ENCODE results near the gene STK10.
A peak's percentile ranks its signal among the peaks of the same experiment; 100 is the strongest.

Gene STK10

DNA sequence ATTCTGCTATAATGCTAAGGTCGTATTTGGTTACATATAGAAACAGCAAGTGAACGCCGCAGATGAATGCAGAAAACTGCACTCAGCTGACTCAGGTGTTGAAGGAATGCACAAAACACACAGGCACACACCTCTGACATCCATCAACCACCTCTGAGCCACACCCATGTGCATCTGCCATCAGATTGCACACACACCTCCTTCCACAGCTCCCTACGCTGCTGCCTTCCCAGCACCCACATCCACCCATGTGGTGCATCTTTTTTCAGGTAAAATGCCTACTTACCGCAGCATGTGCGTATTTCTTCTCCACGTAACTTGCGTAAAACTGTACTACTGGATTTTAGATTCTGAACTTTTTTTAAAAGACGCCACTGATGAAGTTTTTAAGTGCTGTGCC lies 7.1 kb downstream of the STK10 start:
- H3K4me3 Mint-ChIP-seq, result peak overlapping the region; percentile 18
- H3K4me1 Mint-ChIP-seq, result peaks cover 53% of the 10 kb centered on the region
- DNase-seq (ENCODE audit: low spot score in 2 of 2) (no peak), ATAC-seq (ENCODE audit: low read depth) (no peak)
- no peaks in the 10 kb centered on the region for H3K27me3 Mint-ChIP-seq
- peak overlapping the region; percentile 95 for H3K27ac Mint-ChIP-seq
- peaks cover 13% of the 10 kb centered on the region for H3K36me3 Mint-ChIP-seq
- H3K9me3 Mint-ChIP-seq, result no peaks in the 10 kb centered on the region

DNA sequence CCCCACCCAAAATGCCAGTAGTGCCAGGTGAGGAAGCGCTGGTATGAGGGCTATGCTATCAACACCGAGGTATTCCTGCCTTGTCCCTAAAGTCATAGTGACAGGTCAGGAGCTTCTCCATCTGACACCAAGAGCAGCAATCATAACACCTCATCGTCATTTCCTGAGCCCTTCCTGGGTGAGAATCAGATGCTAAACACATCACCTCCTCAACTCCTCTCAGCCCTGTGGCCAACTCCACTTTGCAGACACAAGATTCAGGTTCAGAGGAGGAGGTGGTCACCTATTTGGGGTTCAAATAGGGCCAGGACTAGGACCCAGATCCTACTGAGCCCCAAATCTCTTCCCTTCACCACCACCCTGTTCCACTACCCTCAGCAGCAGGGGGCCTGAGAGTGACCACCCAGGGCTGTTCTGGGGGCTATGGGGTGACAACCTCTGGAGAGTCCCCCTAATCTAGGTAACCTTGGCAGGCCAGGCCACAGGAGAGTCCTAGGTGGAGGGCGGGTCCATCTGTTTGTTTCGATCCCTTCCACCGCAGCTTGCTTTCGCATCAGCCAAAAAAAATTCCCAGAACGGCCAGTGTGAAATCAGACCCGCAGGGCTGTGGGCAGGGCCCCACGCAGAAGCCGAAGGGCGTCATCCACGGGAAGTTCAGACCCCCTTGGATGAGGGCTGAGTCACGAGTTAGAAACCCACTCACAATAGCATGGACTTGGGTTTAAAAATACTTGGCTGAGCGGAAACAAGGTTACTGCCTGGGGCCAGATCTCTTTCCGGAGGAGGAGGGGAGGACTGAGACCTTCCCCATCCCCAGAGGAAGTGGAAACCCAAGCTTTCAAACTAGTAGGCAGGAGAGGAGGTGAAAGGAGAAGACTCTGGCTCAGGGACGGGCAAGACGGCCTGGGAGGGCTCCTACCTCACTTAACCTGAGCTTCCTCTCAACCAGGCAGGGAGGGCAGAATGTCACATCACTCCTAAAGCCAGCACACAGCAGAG lies 8.7 kb downstream of the STK10 start:
- H3K4me1 Mint-ChIP-seq, result peaks cover 56% of the 10 kb centered on the region
- H3K27me3 Mint-ChIP-seq, result no peaks in the 10 kb centered on the region
- peak; percentile 37 for ATAC-seq (ENCODE audit: low read depth)
- H3K9me3 Mint-ChIP-seq, result no peaks in the 10 kb centered on the region
- DNase-seq (ENCODE audit: low spot score in 2 of 2), result peak; percentile 28 to 29
- H3K4me3 Mint-ChIP-seq, result peak overlapping the region; percentile 85
- H3K27ac Mint-ChIP-seq, result peak overlapping the region; percentile 95
- peaks cover 11% of the 10 kb centered on the region for H3K36me3 Mint-ChIP-seq

DNA sequence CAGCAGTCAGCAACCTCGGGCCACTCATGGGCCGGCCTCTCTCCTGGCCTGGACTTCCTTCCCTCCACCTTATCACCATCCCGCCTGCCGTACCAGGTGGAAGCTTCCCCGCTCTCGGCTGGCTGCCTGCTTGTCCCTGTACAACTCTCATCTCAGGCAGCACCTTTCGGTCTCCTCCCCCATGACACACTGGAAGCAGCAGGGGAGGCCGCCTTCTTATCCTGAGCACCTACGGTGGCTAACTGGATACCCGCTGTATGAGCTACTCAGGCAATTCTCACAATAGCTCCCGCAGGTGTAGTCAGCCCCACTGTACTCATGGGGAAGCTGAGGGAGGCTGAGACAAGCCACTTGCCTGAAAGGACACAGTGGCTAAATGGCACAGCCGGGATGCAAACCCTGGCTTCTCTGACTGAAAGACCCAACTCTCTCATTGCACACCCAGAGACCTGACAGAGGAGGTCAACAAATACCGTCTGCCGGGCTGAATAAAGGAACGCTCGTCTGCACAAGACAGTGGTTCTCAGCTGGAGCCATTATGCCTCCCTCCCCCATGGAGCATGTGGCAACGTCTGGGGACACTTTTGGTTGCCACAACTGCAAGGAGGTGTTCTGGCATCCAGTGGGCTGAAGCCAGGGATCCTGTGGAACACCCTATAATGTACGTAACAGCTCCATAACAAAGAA lies 9.6 kb downstream of the STK10 start:
- H3K4me3 Mint-ChIP-seq, result peak overlapping the region; percentile 85
- peak overlapping the region; percentile 95 for H3K27ac Mint-ChIP-seq
- H3K36me3 Mint-ChIP-seq, result peaks cover 11% of the 10 kb centered on the region
- no peak for DNase-seq (ENCODE audit: low spot score in 2 of 2)
- H3K4me1 Mint-ChIP-seq, result peaks cover 61% of the 10 kb centered on the region
- no peaks in the 10 kb centered on the region for H3K9me3 Mint-ChIP-seq
- ATAC-seq (ENCODE audit: low read depth), result no peak
- no peaks in the 10 kb centered on the region for H3K27me3 Mint-ChIP-seq

DNA sequence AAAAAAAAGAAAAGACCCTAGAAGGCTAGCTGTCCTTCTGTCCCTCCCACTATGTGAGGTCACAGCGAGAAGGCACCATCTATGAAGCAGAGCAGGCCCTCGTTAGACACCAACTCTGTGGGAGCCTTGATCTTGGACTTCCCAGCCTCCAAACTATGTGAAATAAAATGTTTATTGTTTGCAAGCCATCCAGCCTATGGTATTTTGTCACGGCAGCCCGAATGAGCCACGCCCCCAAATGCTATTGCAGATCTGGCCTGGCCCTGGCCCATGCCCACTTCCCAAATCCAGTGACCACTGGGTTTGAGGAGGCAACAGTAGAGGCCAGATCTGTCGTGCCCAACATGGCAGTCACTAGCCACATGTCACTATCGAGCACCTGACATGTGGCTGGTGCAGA lies 10.8 kb downstream of the STK10 start:
- peaks cover 8% of the 10 kb centered on the region for H3K36me3 Mint-ChIP-seq
- no peaks in the 10 kb centered on the region for H3K9me3 Mint-ChIP-seq
- no peak for ATAC-seq (ENCODE audit: low read depth)
- H3K27me3 Mint-ChIP-seq, result no peaks in the 10 kb centered on the region
- peaks cover 65% of the 10 kb centered on the region for H3K4me1 Mint-ChIP-seq
- H3K27ac Mint-ChIP-seq, result peak overlapping the region; percentile 95
- no peak for DNase-seq (ENCODE audit: low spot score in 2 of 2)
- H3K4me3 Mint-ChIP-seq, result peak overlapping the region; percentile 11

DNA sequence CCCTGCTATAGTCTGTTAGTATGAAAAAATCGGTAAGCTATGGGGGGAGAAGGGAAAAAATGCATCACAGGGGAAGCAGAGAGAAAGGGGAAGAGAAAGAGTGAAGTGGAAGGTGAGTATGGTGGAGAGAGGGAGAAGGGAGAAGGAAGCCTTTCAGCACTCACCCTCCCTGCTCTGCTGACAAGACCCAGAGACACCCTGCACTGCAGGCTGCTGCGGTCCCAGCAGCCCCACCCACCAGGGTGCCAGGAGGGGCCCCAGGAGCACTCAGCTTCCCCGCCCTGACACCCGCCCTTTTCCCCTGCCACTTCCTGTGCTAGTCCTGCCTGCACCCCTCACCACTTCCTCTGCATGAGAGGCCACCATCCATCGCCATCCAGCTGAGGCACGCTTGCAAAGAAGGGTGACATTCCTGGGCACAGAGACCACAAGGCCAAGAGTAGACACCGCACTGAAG lies 12.7 kb downstream of the STK10 start:
- Mint-ChIP-seq H3K9me3 (no peaks in the 10 kb centered on the region), H3K4me1 (peaks cover 66% of the 10 kb centered on the region), H3K27me3 (no peaks in the 10 kb centered on the region), H3K36me3 (peaks cover 8% of the 10 kb centered on the region), H3K4me3 (peak overlapping the region; percentile 83), H3K27ac (peak overlapping the region; percentile 95)
- ATAC-seq (ENCODE audit: low read depth) (peak; percentile 75), DNase-seq (ENCODE audit: low spot score in 2 of 2) (peak; percentile 34 to 54)

DNA sequence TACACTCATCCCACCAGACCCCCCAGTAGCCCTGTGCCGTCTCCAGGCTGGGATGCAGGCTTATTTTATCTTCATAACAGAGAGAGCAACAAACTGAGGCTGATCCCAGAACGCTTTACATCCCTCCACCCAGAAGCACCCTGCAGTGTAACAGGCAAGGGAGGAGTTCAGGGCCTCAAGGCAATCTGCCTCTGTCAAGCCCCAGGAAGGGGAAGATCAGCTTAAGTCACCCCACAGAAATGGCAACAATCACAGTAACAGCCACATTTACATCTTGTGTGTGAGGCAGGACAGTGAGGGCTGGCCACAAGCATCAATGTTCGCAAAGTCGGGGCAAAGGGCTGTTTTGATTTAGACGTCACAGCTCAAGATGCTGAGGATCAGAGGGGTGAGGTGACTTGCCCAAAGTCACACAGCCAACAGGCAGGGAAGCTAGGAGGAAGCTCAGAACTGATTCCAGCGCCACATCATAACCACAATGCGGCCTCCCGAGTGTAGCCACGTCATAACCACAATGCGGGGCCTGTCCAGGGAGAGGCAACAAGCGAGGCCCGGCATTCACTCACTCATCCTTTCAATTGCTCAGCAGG lies 14.4 kb downstream of the STK10 start:
- Mint-ChIP-seq H3K9me3 (no peaks in the 10 kb centered on the region), H3K4me1 (peaks cover 64% of the 10 kb centered on the region), H3K4me3 (peak overlapping the region; percentile 83), H3K27me3 (no peaks in the 10 kb centered on the region), H3K36me3 (peaks cover 14% of the 10 kb centered on the region), H3K27ac (peak overlapping the region; percentile 95)
- no peak for ATAC-seq (ENCODE audit: low read depth)
- no peak for DNase-seq (ENCODE audit: low spot score in 2 of 2)

DNA sequence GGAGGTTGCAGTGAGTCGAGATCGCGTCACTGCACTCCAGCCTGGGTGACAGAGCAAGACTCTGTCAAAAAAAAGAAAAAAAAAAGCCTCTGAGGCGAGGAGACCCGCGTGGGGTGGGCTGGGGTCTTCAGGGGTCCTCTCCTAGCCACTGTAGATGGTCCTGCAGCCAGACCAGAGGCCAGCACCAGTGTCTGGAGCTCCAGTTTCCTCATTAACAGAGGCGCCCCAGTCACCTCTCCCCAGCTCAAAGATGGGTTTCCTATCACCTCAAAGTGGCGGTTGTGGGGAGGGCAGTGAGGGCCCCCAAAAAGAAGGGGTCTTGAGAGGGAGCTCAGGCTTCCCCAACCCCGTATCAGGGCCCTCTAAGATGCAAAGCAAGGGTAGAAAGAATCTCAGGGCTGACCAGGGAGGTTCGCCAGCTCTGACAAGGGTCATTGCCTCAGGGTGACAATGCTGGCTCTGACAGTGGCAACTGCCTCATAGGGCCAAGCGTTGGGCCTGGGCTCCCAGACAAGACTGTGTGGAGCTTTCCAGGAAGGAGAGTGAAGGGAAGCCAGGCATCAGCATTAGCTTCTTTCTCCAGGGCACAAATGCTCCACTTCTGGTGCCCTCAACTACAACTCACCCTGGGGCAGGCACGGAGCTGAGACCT lies 15.0 kb downstream of the STK10 start:
- peaks cover 10% of the 10 kb centered on the region for H3K36me3 Mint-ChIP-seq
- ATAC-seq (ENCODE audit: low read depth), result no peak
- H3K9me3 Mint-ChIP-seq, result no peaks in the 10 kb centered on the region
- peak overlapping the region; percentile 83 for H3K4me3 Mint-ChIP-seq
- H3K4me1 Mint-ChIP-seq, result peaks cover 60% of the 10 kb centered on the region
- DNase-seq (ENCODE audit: low spot score in 2 of 2), result no peak
- H3K27ac Mint-ChIP-seq, result peak overlapping the region; percentile 95
- no peaks in the 10 kb centered on the region for H3K27me3 Mint-ChIP-seq

DNA sequence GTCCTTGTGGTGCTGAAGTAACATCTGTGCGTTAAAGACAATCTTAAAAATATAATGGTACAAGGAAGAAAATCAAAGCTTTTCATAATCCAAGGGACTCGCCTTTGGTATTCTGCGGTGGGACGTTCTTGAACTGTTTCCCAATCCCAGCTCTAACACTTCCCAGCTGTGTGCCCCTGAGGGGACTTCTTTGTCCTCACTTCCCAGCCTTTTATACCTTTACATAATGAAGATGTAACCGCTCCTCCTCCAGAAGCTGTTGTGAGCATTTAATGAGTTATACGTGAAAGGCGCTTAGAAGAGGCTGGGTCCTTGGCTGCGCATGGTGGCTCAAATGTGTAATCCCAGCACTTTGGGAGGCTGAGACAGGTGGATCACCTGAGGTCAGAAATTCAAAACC lies 16.9 kb downstream of the STK10 start:
- no peak for ATAC-seq (ENCODE audit: low read depth)
- DNase-seq (ENCODE audit: low spot score in 2 of 2), result no peak
- H3K9me3 Mint-ChIP-seq, result no peaks in the 10 kb centered on the region
- H3K36me3 Mint-ChIP-seq, result peaks cover 7% of the 10 kb centered on the region
- no peak overlapping the region for H3K27ac Mint-ChIP-seq
- peaks cover 58% of the 10 kb centered on the region for H3K4me1 Mint-ChIP-seq
- H3K27me3 Mint-ChIP-seq, result no peaks in the 10 kb centered on the region
- H3K4me3 Mint-ChIP-seq, result no peak overlapping the region

DNA sequence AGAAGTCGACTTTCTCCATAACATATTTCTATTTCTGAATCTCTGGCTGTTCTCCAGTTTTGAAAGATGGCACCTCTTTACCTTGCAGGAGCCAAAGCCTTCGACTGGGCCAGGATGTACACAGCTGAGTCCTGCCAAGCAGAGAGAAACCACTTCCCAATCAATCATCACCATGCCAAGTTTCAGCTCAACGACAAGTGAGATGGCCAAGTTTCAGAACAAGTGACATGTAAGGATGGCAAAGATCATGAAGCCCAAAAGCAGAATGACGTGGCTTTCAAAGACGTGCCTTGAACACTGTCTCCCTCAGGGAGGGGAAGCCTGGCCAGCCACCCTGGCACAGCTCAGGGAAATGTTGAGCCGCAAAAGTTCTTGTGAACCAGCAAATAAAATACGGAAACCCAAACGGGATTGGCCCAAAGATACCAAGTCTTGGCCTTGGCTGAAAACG lies 17.7 kb downstream of the STK10 start:
- DNase-seq (ENCODE audit: low spot score in 2 of 2) (no peak), ATAC-seq (ENCODE audit: low read depth) (no peak)
- no peak overlapping the region for H3K4me3 Mint-ChIP-seq
- H3K27ac Mint-ChIP-seq, result peak overlapping the region; percentile 35
- H3K27me3 Mint-ChIP-seq, result no peaks in the 10 kb centered on the region
- peaks cover 7% of the 10 kb centered on the region for H3K36me3 Mint-ChIP-seq
- peaks cover 50% of the 10 kb centered on the region for H3K4me1 Mint-ChIP-seq
- H3K9me3 Mint-ChIP-seq, result no peaks in the 10 kb centered on the region

DNA sequence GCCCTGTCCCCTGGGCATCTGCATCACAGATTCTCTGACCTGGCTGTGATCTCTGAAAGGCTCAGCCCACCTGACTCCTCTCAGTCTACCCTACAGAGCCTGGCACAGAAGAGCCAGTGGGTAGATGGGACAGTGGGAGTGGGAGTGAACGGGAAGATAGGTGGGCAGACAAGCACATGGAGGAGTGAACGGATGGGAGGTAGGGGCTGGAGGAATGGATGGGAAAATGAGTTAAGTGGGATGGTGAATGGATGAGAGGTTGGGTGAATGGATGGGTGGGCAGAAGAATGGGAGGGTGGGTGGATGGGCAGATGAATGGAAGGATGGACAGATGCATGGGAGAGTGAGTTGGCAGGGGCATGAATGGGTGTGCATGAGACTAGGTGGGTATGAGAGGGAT lies 18.8 kb downstream of the STK10 start:
- Mint-ChIP-seq H3K27ac (peak overlapping the region; percentile 28), H3K9me3 (no peaks in the 10 kb centered on the region), H3K4me3 (no peak overlapping the region), H3K36me3 (peaks cover 7% of the 10 kb centered on the region), H3K27me3 (no peaks in the 10 kb centered on the region), H3K4me1 (peaks cover 42% of the 10 kb centered on the region)
- ATAC-seq (ENCODE audit: low read depth), result no peak
- no peak for DNase-seq (ENCODE audit: low spot score in 2 of 2)

DNA sequence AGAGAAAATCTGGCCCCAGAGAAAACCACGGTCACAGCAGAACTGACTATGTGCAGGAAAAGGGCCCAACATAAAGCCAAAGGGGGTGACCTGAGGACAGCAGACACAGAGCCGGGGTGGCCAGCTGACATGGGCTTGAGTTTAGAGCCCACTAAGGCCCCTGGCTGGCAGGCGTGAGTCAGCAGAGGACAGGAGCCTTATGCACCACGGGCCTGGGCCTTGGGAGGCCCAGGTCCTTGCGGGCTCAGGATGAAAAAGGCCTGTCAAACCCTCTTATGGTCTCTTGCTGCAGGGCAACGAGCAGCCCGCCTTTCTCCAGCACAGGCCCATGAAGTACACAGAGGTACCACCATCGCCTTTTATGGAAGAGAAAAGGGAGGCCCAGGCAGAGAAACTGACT lies 19.7 kb downstream of the STK10 start:
- peaks cover 37% of the 10 kb centered on the region for H3K4me1 Mint-ChIP-seq
- DNase-seq (ENCODE audit: low spot score in 2 of 2) (no peak), ATAC-seq (ENCODE audit: low read depth) (no peak)
- H3K27ac Mint-ChIP-seq, result peak overlapping the region; percentile 8
- no peaks in the 10 kb centered on the region for H3K27me3 Mint-ChIP-seq
- no peaks in the 10 kb centered on the region for H3K9me3 Mint-ChIP-seq
- H3K4me3 Mint-ChIP-seq, result no peak overlapping the region
- peaks cover 7% of the 10 kb centered on the region for H3K36me3 Mint-ChIP-seq

DNA sequence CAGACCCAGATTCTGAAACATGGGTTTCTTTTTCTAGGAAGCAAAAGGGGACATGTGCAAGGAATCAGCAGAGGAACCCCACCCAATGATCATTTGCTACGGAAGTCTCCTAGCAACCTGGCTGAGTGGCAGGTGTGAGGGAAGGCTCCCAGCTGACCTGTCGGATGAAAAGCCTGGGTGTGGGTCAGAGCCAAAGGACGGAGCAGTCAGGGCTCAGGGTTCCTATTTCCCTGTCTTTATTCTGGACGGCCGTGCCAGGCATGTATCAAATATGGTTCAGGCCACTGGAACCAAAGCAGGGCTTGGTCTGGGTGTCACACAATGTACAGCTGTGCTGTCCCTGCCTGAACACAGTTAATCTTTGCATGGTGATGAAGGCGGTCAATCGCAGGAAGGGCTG lies 20.1 kb downstream of the STK10 start:
- ATAC-seq (ENCODE audit: low read depth), result no peak
- H3K9me3 Mint-ChIP-seq, result no peaks in the 10 kb centered on the region
- no peak overlapping the region for H3K4me3 Mint-ChIP-seq
- DNase-seq (ENCODE audit: low spot score in 2 of 2), result no peak
- peaks cover 7% of the 10 kb centered on the region for H3K36me3 Mint-ChIP-seq
- peak overlapping the region; percentile 8 for H3K27ac Mint-ChIP-seq
- H3K27me3 Mint-ChIP-seq, result no peaks in the 10 kb centered on the region
- peaks cover 37% of the 10 kb centered on the region for H3K4me1 Mint-ChIP-seq

DNA sequence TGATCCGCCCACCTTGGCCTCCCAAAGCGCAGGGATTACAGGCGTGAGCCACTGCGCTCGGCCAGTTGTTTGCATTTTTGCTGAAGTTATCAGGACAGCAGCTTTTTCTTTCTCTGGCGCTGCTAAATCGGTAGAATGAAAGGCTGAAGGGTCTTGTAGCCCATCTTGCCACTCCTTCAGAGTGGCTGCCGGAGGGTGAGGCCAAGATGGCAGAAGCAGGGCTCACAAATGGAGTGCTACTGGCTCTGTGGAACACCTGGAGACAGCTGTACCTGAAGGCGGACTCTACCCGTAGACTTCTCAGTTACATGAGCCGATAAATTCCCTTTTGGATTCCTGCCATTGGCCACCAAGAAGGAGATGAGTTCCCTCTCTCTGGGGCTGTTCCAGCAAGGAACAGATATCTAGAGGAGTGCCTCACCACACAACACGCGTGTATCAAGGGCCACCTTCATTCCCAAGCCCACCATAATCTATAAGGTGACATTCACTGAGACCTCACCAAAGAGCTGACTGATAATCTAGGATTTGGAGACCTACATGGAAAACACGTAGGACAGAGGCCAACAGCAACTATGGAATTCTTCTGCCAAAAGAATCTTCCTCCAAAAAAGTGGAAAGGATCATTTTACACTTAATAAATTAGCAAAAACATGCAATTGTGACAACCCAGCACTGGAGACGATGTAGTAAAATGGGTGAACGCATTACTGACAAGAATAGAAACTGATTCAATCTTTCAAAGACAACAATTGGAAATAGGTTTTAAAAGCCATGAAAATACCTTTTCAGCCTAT lies 21.8 kb downstream of the STK10 start:
- Mint-ChIP-seq H3K36me3 (peaks cover 10% of the 10 kb centered on the region), H3K4me3 (no peak overlapping the region), H3K27me3 (no peaks in the 10 kb centered on the region), H3K27ac (peak overlapping the region; percentile 31), H3K4me1 (peaks cover 41% of the 10 kb centered on the region), H3K9me3 (no peaks in the 10 kb centered on the region)
- DNase-seq (ENCODE audit: low spot score in 2 of 2) (no peak), ATAC-seq (ENCODE audit: low read depth) (no peak)
